ENCODE results near the gene PAFAH1B2.

The PAFAH1B2 gene

GRCh38 chr11:117188620-117189081 lies 44.6 kb downstream of the PAFAH1B2 start:
- DNase-seq (ENCODE audit: low spot score) = no peak

- no peak for DNase-seq (ENCODE audit: low spot score)
These were observed 45.3 kb downstream of the PAFAH1B2 start for GRCh38 chr11:117189191-117189940.

- DNase-seq (ENCODE audit: low spot score) = no peak
These were observed 46.0 kb downstream of the PAFAH1B2 start for GRCh38 chr11:117189941-117190544.

GRCh38 chr11:117191680-117192400 lies 47.8 kb downstream of the PAFAH1B2 start:
- DNase-seq (ENCODE audit: low spot score) = no peak

GRCh38 chr11:117192401-117192875 lies 48.4 kb downstream of the PAFAH1B2 start:
- no peak for DNase-seq (ENCODE audit: low spot score)

- no peak for DNase-seq (ENCODE audit: low spot score)
These were observed 49.3 kb downstream of the PAFAH1B2 start for GRCh38 chr11:117193130-117194020.

- no peak for DNase-seq (ENCODE audit: low spot score)
These were observed 50.2 kb downstream of the PAFAH1B2 start for GRCh38 chr11:117194267-117194666.

- no peak for DNase-seq (ENCODE audit: low spot score)
These were observed 51.2 kb downstream of the PAFAH1B2 start for GRCh38 chr11:117195258-117195657.

GRCh38 chr11:117195761-117196160 lies 51.7 kb downstream of the PAFAH1B2 start:
- no peak for DNase-seq (ENCODE audit: low spot score)

GRCh38 chr11:117197006-117197405 lies 52.9 kb downstream of the PAFAH1B2 start:
- DNase-seq (ENCODE audit: low spot score) = no peak

GRCh38 chr11:117197516-117198456 lies 53.7 kb downstream of the PAFAH1B2 start:
- DNase-seq (ENCODE audit: low spot score) = no peak

GRCh38 chr11:117198613-117199012 lies 54.5 kb downstream of the PAFAH1B2 start:
- no peak for DNase-seq (ENCODE audit: low spot score)

GRCh38 chr11:117199053-117199915 lies 55.2 kb downstream of the PAFAH1B2 start, which contains the start of gene TAGLN:
Gene TAGLN (plus strand): TSS chr11:117199370. CDS start chr11:117203014, 3,644 bp downstream.
- peak; percentile 99 for DNase-seq (ENCODE audit: low spot score)

GRCh38 chr11:117199916-117200812 lies 56.1 kb downstream of the PAFAH1B2 start:
- no peak for DNase-seq (ENCODE audit: low spot score)

- no peak for DNase-seq (ENCODE audit: low spot score)
These were observed 56.9 kb downstream of the PAFAH1B2 start for GRCh38 chr11:117200813-117201657.

GRCh38 chr11:117201658-117202305 lies 57.7 kb downstream of the PAFAH1B2 start:
- DNase-seq (ENCODE audit: low spot score) = no peak
